Endodermal cell (in vitro differentiated cells): ENCODE results near the gene FEZ2. TPM values are rescaled to one million over a fixed set of nuclear protein-coding genes. Genes with fewer than 3 reads are reported as not detected.

Experiments used
- DNase-seq: peaks from one replicate; pipeline ENCODE4 v3.0.0-alpha.2; 2017
- H3K27ac ChIP-seq: 2 replicates; pipeline ENCODE4 v1.5.1; 2013; ENCODE audit warnings: mild to moderate bottlenecking, low read depth, low read length, moderate library complexity
- H3K27me3 ChIP-seq: 2 replicates; pipeline ENCODE4 v1.6.1; 2013; ENCODE audit warnings: mild to moderate bottlenecking, low read length, moderate library complexity; ENCODE audit not compliant: insufficient read depth, control insufficient read depth, poor library complexity, severe bottlenecking
- H3K36me3 ChIP-seq: 2 replicates; pipeline ENCODE4 v1.7.0; 2013; ENCODE audit warnings: mild to moderate bottlenecking, low read length, moderate library complexity; ENCODE audit not compliant: control insufficient read depth, insufficient read depth
- H3K4me1 ChIP-seq: one replicate; pipeline ENCODE4 v1.7.0; 2013; ENCODE audit warnings: low read length; ENCODE audit not compliant: control insufficient read depth, insufficient read depth
- H3K4me3 ChIP-seq: 2 replicates; pipeline ENCODE4 v1.5.1; 2013; ENCODE audit warnings: mild to moderate bottlenecking, low read length, moderate library complexity
- H3K9ac ChIP-seq: 2 replicates; pipeline ENCODE4 v1.6.1; 2013; ENCODE audit warnings: mild to moderate bottlenecking, low read length, moderate library complexity; ENCODE audit not compliant: poor library complexity, severe bottlenecking; ENCODE audit errors: extremely low read depth
- H3K9me3 ChIP-seq: 2 replicates; pipeline ENCODE4 v1.6.1; 2013; ENCODE audit warnings: mild to moderate bottlenecking, low read length, moderate library complexity; ENCODE audit not compliant: control insufficient read depth
- H3K27ac Mint-ChIP-seq: 2 replicates; pipeline ENCODE4 v1.8.0; 2020; ENCODE audit warnings: mixed read lengths
- H3K27me3 Mint-ChIP-seq: 2 replicates; pipeline ENCODE4 v1.8.0; 2021; ENCODE audit warnings: mild to moderate bottlenecking, mixed read lengths; ENCODE audit not compliant: insufficient read depth
- H3K36me3 Mint-ChIP-seq: 2 replicates; pipeline ENCODE4 v1.8.0; 2020; ENCODE audit warnings: low read depth, mixed read lengths
- H3K4me1 Mint-ChIP-seq: 2 replicates; pipeline ENCODE4 v1.8.0; 2020; ENCODE audit warnings: mixed read lengths
- H3K4me3 Mint-ChIP-seq: 2 replicates; pipeline ENCODE4 v1.8.0; 2020; ENCODE audit warnings: mild to moderate bottlenecking, moderate library complexity, mixed read lengths
- H3K9me3 Mint-ChIP-seq: 2 replicates; pipeline ENCODE4 v1.8.0; 2020; ENCODE audit warnings: mild to moderate bottlenecking, mixed read lengths
- WGBS, 2 experiments: methylation state at CpG; one replicate each; pipeline versions ENCODE4 v1.1.5 to v1.1.7; 2013; ENCODE audit warnings: missing lambda C conversion rate in 2 of 2, mixed read lengths in 1 of 2; ENCODE audit not compliant: insufficient coverage in 1 of 2, insufficient read length in 1 of 2; 5-methylcytosine and 5-hydroxymethylcytosine counted together
- total RNA-seq, 2 donors: library from RNA; stranded (reverse); fragmentation: NEBNext Ultra II Directional in 1 of 2; extraction: Animal tissue kit (Norgen Biotek cat#: 25700) in 1 of 2; gene quantifications; 2 replicates in 1 of 2; 3 replicates in 1 of 2; pipeline ENCODE4 v1.2.1, GENCODE V29; 2021
- TF ChIP-seq, protein P1 (sequence below): fragments of 200-600 bp; sonication (generic); conservative IDR thresholded peaks from 2 replicates; pipeline ENCODE4 v1.5.0; 2021; ENCODE audit warnings: antibody characterized with exemption, mild to moderate bottlenecking

FEZ2 gene
- total RNA-seq, 2 donors from 2014 or later: 30.0 to 37.3 TPM

DNA sequence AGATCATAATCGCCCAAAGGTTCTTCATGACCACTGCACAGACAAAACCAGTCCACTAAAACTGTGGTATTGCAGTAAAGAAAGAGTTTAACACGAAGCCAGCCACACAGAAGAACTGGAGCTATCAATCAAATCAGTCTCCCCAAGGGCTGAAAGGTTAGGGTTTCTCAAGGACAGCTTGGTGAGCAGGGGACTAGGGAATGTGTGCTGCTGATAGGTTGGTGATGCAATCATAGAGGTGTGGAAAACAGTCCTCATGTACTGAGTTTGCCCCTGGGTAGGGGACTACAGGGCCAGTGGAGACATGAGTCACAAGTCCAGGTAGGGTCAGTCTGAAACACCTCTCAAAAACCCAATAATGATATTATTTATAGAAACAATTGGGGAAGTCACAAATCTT lies 27.3 kb upstream of the FEZ2 start:
- no peak overlapping the region for H3K4me3 Mint-ChIP-seq
- Histone ChIP-seq H3K4me1 (no peaks in the 10 kb centered on the region), H3K27me3 (no peaks in the 10 kb centered on the region), H3K4me3 (no peak overlapping the region), H3K36me3 (no peaks in the 10 kb centered on the region), H3K27ac (no peak overlapping the region), H3K9ac (no peak overlapping the region), H3K9me3 (peaks cover 13% of the 10 kb centered on the region)
- H3K4me1 Mint-ChIP-seq: no peaks in the 10 kb centered on the region
- TF ChIP-seq, protein P1, sequence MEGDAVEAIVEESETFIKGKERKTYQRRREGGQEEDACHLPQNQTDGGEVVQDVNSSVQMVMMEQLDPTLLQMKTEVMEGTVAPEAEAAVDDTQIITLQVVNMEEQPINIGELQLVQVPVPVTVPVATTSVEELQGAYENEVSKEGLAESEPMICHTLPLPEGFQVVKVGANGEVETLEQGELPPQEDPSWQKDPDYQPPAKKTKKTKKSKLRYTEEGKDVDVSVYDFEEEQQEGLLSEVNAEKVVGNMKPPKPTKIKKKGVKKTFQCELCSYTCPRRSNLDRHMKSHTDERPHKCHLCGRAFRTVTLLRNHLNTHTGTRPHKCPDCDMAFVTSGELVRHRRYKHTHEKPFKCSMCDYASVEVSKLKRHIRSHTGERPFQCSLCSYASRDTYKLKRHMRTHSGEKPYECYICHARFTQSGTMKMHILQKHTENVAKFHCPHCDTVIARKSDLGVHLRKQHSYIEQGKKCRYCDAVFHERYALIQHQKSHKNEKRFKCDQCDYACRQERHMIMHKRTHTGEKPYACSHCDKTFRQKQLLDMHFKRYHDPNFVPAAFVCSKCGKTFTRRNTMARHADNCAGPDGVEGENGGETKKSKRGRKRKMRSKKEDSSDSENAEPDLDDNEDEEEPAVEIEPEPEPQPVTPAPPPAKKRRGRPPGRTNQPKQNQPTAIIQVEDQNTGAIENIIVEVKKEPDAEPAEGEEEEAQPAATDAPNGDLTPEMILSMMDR: no peak
- no peaks in the 10 kb centered on the region for H3K27me3 Mint-ChIP-seq
- peaks cover 7% of the 10 kb centered on the region for H3K36me3 Mint-ChIP-seq
- no peak overlapping the region for H3K27ac Mint-ChIP-seq
- 93% methylated on average over 2 of the region's 2 CpGs; no CpG with 5 or more reads in 1 of the 2 experiments for WGBS, 2 experiments
- no peak for DNase-seq
- H3K9me3 Mint-ChIP-seq: peaks cover 24% of the 10 kb centered on the region

- peaks cover 3% of the 10 kb centered on the region for H3K36me3 Mint-ChIP-seq
- H3K4me3 Mint-ChIP-seq: no peak overlapping the region
- TF ChIP-seq, protein P1: no peak
- H3K9me3 Mint-ChIP-seq: peaks cover 8% of the 10 kb centered on the region
- Histone ChIP-seq H3K4me3 (no peak overlapping the region), H3K9ac (no peak overlapping the region), H3K9me3 (peaks cover 2% of the 10 kb centered on the region), H3K36me3 (no peaks in the 10 kb centered on the region), H3K4me1 (no peaks in the 10 kb centered on the region), H3K27me3 (no peaks in the 10 kb centered on the region), H3K27ac (no peak overlapping the region)
- H3K27ac Mint-ChIP-seq: no peak overlapping the region
- peaks cover 8% of the 10 kb centered on the region for H3K4me1 Mint-ChIP-seq
- 75 to 94% methylated on average over 2 of the region's 2 CpGs for WGBS, 2 experiments
- peaks cover 1% of the 10 kb centered on the region for H3K27me3 Mint-ChIP-seq
- no peak for DNase-seq
Measured at GRCh38 chr2:36620321-36620720, 22.4 kb upstream of the FEZ2 start.

DNA sequence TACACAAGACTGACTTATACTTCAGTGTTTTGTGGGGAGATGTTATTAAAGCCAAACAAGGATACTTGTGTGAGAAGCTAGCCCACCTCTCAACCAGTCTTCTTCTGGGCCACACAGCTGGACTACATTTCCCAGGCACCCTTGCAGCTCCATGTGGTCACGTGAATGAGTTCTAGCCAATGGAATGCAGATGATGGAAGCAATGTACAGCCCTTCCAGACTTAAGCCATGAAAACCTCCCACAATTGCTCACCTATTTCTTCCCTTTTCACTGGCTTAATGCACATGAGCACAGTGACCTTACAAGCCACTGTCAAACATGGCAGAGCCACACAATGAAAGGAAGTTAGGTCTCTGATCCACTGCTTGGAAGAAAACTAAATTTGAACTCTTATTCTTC lies 20.4 kb upstream of the FEZ2 start:
- H3K36me3 Mint-ChIP-seq: no peaks in the 10 kb centered on the region

More for the DNA sequence above, 20.4 kb upstream of the FEZ2 start:
- no peaks in the 10 kb centered on the region for H3K9me3 Mint-ChIP-seq
- no peak overlapping the region for H3K27ac ChIP-seq
- H3K27me3 Mint-ChIP-seq: peaks cover 1% of the 10 kb centered on the region
- no peak overlapping the region for H3K27ac Mint-ChIP-seq
- no peak overlapping the region for H3K4me3 ChIP-seq
- no peaks in the 10 kb centered on the region for H3K36me3 ChIP-seq
- no peak overlapping the region for H3K9ac ChIP-seq
- TF ChIP-seq, protein P1: no peak
- DNase-seq: peak; percentile 90
- H3K4me1 Mint-ChIP-seq: peaks cover 8% of the 10 kb centered on the region
- no peaks in the 10 kb centered on the region for H3K4me1 ChIP-seq
- H3K27me3 ChIP-seq: no peaks in the 10 kb centered on the region
- no peak overlapping the region for H3K4me3 Mint-ChIP-seq
- WGBS, 2 experiments: 31 to 38% methylated on average over 1 of the region's 1 CpG
- no peaks in the 10 kb centered on the region for H3K9me3 ChIP-seq
